GM21529 (cell line): ENCODE measurements around the gene FLOT1.
A peak's percentile ranks its signal among the peaks of the same experiment; 100 is the strongest.

Source experiments
- ATAC-seq: cut with Tn5 transposase; IDR thresholded peaks from one replicate; pipeline ENCODE4 v1.9.1; 2021; ENCODE audit not compliant: unreplicated experiment

The FLOT1 gene

GRCh38 chr6:30747902-30748769 is 5.6 kb upstream of the FLOT1 start:
- ATAC-seq, result no peak

DNA sequence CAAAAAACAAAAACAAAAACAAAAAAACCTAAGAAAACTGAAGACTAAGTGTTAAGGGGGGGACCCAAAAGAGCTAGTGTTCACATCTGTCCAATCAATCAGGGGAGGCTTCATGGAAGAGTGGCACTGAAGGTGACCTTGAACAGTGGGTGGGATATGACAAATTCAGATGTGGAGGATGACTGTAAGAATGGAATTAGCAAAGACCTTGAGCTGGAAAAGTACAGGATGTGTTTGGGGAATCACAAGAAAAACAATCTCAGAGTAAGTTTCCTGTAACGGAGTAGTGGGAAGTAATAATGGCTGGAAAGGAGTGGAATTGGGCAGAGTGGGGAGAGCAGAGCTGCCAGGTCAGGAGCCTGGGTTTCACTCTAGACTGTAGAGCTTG is 4.8 kb upstream of the FLOT1 start:
- no peak for ATAC-seq

DNA sequence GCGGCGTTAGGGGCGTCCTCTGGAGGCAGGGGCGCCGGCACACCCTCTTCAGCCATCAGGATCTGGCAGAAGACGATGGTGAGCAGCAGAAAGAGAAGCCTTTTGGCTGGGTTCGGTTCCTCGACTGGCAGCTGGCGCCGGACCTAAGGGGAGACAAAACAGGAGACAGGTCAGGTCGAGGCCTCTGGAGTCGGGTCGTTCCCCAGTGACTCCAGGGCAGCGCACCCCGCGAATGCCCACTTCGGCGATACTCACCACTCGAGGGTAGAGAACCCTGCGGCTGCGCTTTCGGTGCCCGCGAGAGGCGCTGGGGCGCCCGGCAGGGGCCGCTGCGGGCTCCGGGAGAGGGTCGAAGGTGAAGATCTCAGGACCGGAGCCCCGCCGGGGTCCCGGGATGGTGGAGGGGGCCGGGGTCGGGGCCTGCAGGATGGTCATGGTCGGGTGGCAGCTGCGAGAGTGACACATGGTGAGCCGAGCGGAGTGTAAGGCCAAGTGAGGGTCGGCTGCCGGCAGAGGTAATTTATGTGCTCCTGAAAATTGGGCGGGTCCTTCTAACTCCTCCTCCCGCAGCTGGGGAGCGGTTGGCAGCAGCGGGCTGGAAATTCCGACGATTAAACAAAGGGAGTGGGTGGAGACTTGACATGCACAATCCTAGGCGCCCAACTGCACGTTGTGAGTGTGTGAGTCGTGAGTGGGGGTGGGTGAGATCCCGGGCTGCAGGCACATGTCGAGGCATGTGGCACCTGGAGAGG is 1.7 kb upstream of the FLOT1 start, which contains the start of gene IER3:
IER3 (minus strand) TSS at position 494 of the 752 bp plus-strand sequence; CDS start at position 465, 29 bp downstream.
- peak; percentile 32 for ATAC-seq

DNA sequence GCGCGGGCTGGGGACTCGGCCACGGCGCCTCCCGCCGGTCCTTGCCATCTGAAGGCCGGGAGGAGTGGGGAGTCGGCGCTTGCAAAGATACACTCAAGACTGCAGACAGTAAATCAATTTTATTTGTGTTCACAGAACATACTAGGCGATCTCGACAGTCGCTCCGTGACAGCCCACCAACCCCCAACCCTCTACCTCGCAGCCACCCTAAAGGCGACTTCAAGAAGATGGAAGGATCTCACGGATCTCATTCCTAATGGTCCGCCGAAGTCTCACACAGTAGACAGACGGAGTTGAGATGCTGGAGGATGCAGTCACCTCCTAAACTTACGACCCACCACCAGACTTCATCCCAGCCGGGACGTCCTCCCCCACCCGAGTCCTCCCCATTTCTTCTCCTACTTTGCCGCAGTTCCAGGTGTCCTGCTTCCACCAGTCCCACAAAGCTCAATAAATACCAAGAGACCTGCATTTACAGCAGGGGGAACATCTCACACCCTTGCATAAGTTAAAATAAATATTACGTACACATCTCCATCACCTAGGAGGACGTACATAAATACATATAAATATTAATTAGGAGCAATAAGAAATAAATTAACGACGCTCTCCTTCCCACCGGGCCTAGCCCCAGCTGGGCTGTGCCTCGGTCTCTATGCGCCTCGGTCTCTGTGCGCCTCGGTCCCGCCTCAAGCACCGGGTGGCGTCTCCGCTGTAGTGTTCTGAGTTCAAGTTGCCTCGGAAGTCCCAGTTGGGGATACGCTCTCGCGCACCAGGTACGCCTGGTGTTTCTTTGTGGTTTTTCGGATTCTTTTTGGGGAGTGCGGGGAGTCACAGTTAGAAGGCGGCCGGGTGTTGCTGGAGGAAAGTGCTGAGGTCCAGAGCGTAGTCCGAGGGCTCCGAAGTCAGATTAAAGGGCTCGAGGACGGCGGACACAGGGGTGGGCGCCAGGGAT is 889 bp upstream of the FLOT1 start:
- ATAC-seq, result no peak

GRCh38 chr6:30741789-30742315 is 635 bp downstream of the FLOT1 start:
- peak; percentile 3 for ATAC-seq

- ATAC-seq, result no peak
Observed at GRCh38 chr6:30741063-30741779, 1.3 kb downstream of the FLOT1 start.

- ATAC-seq, result no peak
Observed at GRCh38 chr6:30740540-30740870, 2.0 kb downstream of the FLOT1 start.

DNA sequence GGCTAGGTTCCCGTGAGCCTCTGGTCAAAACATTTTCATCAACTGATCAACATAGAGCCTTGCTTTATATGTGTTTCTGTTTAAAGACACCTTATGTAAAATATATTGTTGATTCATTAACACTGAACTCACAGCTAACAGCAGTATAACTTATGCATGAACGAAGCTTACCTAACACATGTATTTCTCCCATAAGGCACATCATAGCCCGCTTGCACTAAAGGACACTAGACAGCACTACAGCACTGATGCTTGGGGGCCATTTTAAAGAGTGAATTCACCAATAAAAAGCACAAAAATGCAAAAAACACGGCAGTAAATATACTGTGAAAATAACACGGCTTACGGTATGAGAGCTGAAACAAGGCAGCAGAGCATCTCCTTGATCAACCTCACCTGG is 4.0 kb downstream of the FLOT1 start:
- no peak for ATAC-seq

DNA sequence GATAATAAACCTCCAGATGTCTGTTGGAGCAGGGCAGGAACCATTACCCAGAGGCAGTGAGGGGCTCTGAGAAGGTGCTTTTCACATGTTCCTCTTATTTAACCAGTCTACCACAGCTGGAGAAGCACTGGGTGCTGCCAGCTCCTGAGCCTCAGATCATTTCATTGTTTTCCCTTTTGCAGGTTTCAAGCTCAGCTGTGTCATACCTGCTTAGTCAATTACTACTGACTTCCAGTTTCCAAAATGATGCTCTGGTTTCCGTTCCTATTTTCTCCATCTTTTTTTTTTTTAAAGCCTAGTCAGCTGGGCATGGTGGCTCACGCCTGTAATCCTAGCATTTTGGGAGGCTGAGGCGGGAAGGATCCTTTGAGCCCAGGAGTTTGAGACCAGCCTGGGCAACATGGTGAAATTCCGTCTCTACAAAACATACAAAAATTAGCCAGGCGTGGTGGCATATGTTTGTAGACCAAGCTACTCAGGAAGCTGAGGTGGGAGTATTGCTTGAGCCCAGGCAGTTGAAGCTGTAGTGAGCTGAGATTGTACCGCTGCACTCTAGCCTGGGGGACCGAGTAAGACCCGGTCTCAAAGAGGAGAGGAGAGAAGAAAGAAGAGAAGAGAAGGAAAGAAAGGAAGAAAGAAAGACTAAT is 6.7 kb downstream of the FLOT1 start:
- peak; percentile 45 for ATAC-seq

- ATAC-seq, result no peak
Observed at GRCh38 chr6:30732237-30732943, 10.1 kb downstream of the FLOT1 start.

GRCh38 chr6:30730601-30731435 is 11.7 kb downstream of the FLOT1 start:
- ATAC-seq, result peak; percentile 77

GRCh38 chr6:30727920-30728553 is 14.4 kb downstream of the FLOT1 start:
- no peak for ATAC-seq

GRCh38 chr6:30726506-30727413 is 15.7 kb downstream of the FLOT1 start:
- ATAC-seq, result no peak

GRCh38 chr6:30725713-30726505 is 16.6 kb downstream of the FLOT1 start:
- ATAC-seq, result no peak

DNA sequence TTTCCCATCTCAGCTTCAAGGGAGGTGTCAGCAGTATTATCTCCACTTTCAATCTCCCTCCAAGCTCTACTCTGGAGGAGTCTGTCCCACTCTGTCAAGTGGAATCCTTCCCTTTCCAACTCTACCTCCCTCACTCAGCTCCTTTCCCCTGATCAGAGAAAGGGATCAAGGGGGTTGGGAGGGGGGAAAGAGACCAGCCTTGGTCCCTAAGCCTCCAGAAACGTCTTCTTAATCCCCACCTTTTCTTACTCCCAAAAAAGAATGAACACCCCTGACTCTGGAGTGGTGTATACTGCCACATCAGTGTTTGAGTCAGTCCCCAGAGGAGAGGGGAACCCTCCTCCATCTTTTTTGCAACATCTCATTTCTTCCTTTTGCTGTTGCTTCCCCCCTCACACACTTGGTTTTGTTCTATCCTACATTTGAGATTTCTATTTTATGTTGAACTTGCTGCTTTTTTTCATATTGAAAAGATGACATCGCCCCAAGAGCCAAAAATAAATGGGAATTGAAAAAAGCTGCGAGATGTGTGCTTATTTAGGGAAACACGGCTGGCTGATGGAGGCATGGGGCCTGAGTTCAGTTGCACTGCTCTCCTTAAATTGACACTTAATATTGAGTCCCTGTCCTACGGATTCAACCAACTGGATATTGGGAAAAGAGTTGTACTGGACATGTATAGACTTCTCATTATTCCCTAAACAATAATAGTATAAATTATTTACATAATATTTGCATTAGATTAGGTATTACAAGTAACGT is 17.4 kb downstream of the FLOT1 start:
- no peak for ATAC-seq
